H1 (cell line): ENCODE data around the gene TXNRD2. TPM values are rescaled to one million over a fixed set of nuclear protein-coding genes. Genes with fewer than 3 reads are reported as not detected.

Experiments used
- CBX8 ChIP-seq: fragments of 300-800, 300-1000 bp; sonication (generic); IDR thresholded peaks from 2 replicates; pipeline ENCODE4 v1.7.1; 2016; ENCODE audit warnings: low read depth, low read length, borderline replicate concordance
- polyA plus RNA-seq, 7 experiments: library from polyadenylated mRNA; depleted of rRNA in 3 of 7; stranded (reverse) in 5 of 7; unstranded in 2 of 7; fragments of >200 nt in 5 of 7; fragments of 200-250 nt in 2 of 7; gene quantifications; 1 replicate in 5 of 7; 2 replicates in 1 of 7; 4 replicates in 1 of 7; pipeline versions ENCODE4 v1.2.1 to v1.2.3, GENCODE V29; 2011 to 2013; ENCODE audit warnings: missing spikeins in 2 of 7, mixed read lengths in 2 of 7
- total RNA-seq: library from RNA; stranded (reverse); fragmentation: NEBNext Ultra II Directional; extraction: Animal tissue kit (Norgen Biotek cat#: 25700); gene quantifications from 2 replicates; pipeline ENCODE4 v1.2.1, GENCODE V29; 2021

TXNRD2 gene
- total and polyA plus RNA-seq, 2 of the 8 experiments (the other 6 are each of a cell fraction or from before 2014, with no cell fraction given) = 14.8 to 21.9 TPM

DNA sequence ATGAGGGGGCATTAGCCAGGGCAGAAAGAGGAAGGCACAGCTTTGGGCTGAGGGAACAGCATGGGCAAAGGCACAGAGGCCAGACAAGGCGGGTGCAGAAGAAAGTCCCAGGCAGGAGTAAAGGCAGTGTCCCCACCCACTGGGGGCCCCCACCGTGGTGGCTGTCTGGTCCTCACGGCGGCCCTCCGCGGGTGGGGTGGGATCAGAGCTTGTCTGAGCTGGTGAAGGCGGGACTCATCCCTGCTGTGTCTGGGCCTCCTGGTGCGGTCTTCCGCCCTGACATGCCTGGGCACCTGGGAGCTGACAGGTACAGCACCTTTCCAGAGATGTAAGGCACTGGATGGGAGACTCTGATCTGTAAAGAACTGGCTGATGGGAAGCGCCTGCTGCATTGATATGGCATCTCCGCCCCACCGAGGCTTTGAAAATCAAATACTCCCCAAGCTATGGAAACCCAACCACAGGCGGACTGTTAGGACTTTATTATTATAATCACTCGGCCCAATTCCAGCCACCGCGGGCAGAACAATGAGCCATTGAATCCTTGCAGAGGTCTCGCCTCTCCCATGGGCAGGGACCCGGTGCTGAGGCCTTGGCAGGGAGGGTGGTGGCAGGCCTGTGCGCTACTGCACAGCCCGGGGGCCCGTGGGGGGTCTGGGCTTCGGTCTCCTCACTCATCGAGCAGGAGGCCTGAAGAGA is 72.7 kb downstream of the TXNRD2 start (continued):
- no peak for TF ChIP-seq CBX8
